Measurements from ENCODE around the gene TANC1. TPM values are rescaled to one million over a fixed set of nuclear protein-coding genes. Genes with fewer than 3 reads are reported as not detected.
"Not testable (repeated sequence)": the region's sequence is repeated elsewhere in the genome, so short reads cannot be mapped to it uniquely, and the experiment has no call there.

TANC1 gene
- total RNA-seq, 2 experiments from 2014 or later = 0.70 to 0.92 TPM

GRCh38 chr2:159138642-159139182, 170.3 kb downstream of the TANC1 start:
- H3K9me3 Mint-ChIP-seq = no peaks in the 10 kb centered on the region
- no peak overlapping the region for H3K4me3 Mint-ChIP-seq
- H3K27me3 Mint-ChIP-seq = no peaks in the 10 kb centered on the region
- POLR2A ChIA-PET = interaction anchor here (1.3 kb wide), 1 partner anchor 9 kb away, joined by 3 read pairs; no protein-coding TSS in a partner anchor
- H3K4me1 Mint-ChIP-seq (ENCODE audit: low read depth) = no peaks in the 10 kb centered on the region
- CTCF ChIA-PET = interaction anchor here (1.5 to 2.9 kb wide), 3 partner anchors 9 to 20 kb away, joined by 5 to 14 read pairs (median 6); no protein-coding TSS in a partner anchor
- intact Hi-C loops (cut with micrococcal nuclease) = no loop called here
- DNase-seq = no peak
- ATAC-seq = no peak
- H3K36me3 Mint-ChIP-seq (ENCODE audit: low read depth) = no peaks in the 10 kb centered on the region
- H3K27ac Mint-ChIP-seq = no peak overlapping the region
- no peak for TF ChIP-seq CTCF (IDR thresholded peaks at IDR 0.05)

- no peak for TF ChIP-seq CTCF (IDR thresholded peaks at IDR 0.05)
- ChIA-PET CTCF (interaction anchor here (1.5 to 2.9 kb wide), 3 partner anchors 9 to 21 kb away, joined by 5 to 14 read pairs (median 6); no protein-coding TSS in a partner anchor), POLR2A (interaction anchor here (1.3 kb wide), 1 partner anchor 10 kb away, joined by 3 read pairs; no protein-coding TSS in a partner anchor)
- intact Hi-C loops (cut with micrococcal nuclease) = no loop called here
- Mint-ChIP-seq H3K9me3 (no peaks in the 10 kb centered on the region), H3K27me3 (no peaks in the 10 kb centered on the region), H3K4me1 (ENCODE audit: low read depth) (no peaks in the 10 kb centered on the region), H3K4me3 (no peak overlapping the region), H3K36me3 (ENCODE audit: low read depth) (no peaks in the 10 kb centered on the region), H3K27ac (no peak overlapping the region)
- ATAC-seq (no peak), DNase-seq (no peak)
Measured at GRCh38 chr2:159139216-159139933, 170.9 kb downstream of the TANC1 start.

GRCh38 chr2:159140070-159140769, 171.8 kb downstream of the TANC1 start:
- Mint-ChIP-seq H3K36me3 (ENCODE audit: low read depth) (no peaks in the 10 kb centered on the region), H3K4me3 (no peak overlapping the region), H3K27me3 (no peaks in the 10 kb centered on the region), H3K4me1 (ENCODE audit: low read depth) (peaks cover 3% of the 10 kb centered on the region), H3K9me3 (no peaks in the 10 kb centered on the region), H3K27ac (no peak overlapping the region)
- ATAC-seq (no peak), DNase-seq (no peak)
- CTCF ChIA-PET = interaction anchor here (0.9 to 1.5 kb wide), 2 partner anchors 8 to 21 kb away, joined by 4 to 5 read pairs; no protein-coding TSS in a partner anchor
- no peak for TF ChIP-seq CTCF (IDR thresholded peaks at IDR 0.05)
- POLR2A ChIA-PET = no interaction called here
- intact Hi-C loops (cut with micrococcal nuclease) = no loop called here

- H3K27me3 Mint-ChIP-seq; POLR2A ChIA-PET; H3K36me3 Mint-ChIP-seq (ENCODE audit: low read depth); intact Hi-C loops (cut with micrococcal nuclease); H3K9me3 Mint-ChIP-seq; H3K4me1 Mint-ChIP-seq (ENCODE audit: low read depth); H3K4me3 Mint-ChIP-seq; H3K27ac Mint-ChIP-seq; DNase-seq; ATAC-seq: not testable (repeated sequence)
- CTCF ChIA-PET = interaction anchor here (0.9 to 1.3 kb wide), 2 partner anchors 22 to 315 kb away, joined by 3 to 4 read pairs; no protein-coding TSS in a partner anchor
Measured at GRCh38 chr2:159140821-159141220, 172.4 kb downstream of the TANC1 start.

- no peak overlapping the region for H3K4me3 Mint-ChIP-seq
- no peak overlapping the region for H3K27ac Mint-ChIP-seq
- intact Hi-C loops (cut with micrococcal nuclease) = no loop called here
- peaks cover 2% of the 10 kb centered on the region for H3K27me3 Mint-ChIP-seq
- POLR2A ChIA-PET = no interaction called here
- H3K9me3 Mint-ChIP-seq = no peaks in the 10 kb centered on the region
- H3K4me1 Mint-ChIP-seq (ENCODE audit: low read depth) = peaks cover 11% of the 10 kb centered on the region
- TF ChIP-seq CTCF (IDR thresholded peaks at IDR 0.05) = no peak
- ATAC-seq = peak; percentile 39
- DNase-seq = no peak
- H3K36me3 Mint-ChIP-seq (ENCODE audit: low read depth) = no peaks in the 10 kb centered on the region
- CTCF ChIA-PET = interaction anchor here (1.0 kb wide), 1 partner anchor 26 kb away, joined by 5 read pairs; no protein-coding TSS in a partner anchor
Measured at GRCh38 chr2:159144776-159145614, 176.6 kb downstream of the TANC1 start.
